GM18909 (cell line): ENCODE results near the gene WIZ.

ENCODE experiments used
- ATAC-seq: cut with Tn5 transposase; IDR thresholded peaks from one replicate; pipeline ENCODE4 v1.9.1; 2021; ENCODE audit warnings: mild to moderate bottlenecking; ENCODE audit not compliant: unreplicated experiment, poor library complexity

The WIZ gene

DNA sequence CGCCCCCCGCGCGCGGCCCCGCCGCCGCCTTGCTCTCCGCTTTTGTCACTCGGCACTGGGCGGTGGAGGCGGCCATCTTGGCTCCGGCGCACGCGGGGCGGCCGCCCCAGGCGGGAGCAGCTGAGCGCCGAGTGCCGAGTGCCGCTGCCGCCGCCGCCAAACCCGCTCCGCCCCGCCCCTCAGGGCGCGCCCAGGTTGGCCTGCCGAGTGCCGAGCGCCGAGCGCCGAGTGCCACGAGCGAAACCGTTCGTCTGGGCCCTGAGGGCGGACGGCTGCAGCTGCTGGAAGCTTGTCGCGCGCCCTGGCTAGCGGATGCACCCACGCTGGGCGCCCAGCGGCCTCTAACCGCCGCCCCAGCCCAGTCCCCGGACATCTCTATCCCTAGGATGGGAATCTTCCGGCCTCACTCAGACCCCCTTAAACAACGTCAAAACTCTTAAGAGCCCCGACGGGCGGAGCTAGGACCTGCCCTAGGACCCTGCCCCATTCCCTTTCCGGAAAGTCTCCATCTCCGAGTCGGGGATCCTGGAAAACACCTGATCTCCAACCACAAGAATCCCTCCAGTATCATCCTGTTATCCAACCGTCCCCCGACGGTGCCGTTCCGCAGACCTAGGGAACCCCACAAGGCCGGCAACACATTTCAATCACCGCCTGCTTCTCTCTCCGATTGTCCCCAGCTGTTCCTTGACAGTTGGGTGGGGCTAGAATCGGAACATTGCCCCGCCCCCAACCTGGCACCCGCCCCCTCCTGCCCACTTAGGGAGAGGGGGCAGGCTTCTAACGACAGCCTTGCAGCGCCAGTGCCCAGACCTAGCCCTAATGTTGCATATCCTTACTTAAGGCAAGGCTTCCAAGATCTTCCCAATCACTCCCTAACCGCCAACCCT, 16.9 kb downstream of the WIZ start:
- ATAC-seq = peak; percentile 82

DNA sequence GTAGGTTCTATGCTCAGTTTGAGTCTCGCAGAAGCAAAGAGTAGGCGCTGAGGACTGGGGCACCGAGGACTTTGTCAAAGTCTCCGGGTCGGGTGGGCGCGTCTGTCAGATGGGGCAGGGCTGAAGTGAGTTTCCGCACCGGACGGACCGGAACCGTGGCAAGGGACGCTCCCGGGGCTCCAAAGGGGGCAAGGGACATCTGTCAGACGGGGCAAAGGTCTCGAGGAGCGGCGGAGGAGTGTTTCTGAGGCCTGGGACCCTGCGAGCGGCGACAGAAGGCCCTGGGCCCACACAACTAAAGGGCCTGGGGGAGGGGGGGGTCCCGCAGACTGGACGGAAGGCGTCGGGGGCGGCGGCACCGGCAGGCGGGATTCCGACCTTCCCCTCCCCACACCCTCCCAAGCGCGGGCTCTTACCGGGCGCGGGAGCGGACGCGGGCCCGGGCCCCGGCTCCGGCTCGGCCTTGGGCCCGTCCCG, 17.7 kb downstream of the WIZ start:
- ATAC-seq = peak; percentile 11

DNA sequence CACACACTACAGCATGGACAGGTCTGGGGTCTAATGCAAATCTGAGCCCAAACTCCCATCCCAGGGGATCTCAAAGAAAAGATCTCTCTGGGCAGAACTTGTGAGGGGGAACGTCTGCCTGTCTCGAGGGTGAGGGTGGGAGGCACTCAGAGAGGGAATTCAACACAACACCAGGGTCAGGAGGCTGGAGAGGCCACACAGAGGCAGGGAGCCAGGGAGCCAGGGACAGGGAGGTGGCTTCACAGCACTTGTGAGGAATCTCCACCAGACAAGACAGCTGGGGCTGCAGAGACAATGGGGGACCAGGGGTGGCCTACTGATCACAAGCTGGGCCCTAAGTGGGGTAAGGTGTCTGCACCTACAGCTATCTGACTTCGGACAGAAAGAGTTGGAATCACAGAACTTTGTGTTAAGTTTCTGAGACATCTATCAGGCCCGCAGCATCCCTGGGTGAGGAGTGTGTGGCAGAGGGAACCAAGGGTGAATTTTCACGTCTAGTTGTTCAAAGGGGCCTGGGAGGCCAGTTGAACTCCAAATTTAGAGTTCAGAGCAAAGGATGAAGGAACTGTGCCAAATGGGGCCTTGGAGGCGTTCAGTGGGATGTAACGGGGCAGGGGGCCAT, 18.2 kb downstream of the WIZ start:
- ATAC-seq = no peak

DNA sequence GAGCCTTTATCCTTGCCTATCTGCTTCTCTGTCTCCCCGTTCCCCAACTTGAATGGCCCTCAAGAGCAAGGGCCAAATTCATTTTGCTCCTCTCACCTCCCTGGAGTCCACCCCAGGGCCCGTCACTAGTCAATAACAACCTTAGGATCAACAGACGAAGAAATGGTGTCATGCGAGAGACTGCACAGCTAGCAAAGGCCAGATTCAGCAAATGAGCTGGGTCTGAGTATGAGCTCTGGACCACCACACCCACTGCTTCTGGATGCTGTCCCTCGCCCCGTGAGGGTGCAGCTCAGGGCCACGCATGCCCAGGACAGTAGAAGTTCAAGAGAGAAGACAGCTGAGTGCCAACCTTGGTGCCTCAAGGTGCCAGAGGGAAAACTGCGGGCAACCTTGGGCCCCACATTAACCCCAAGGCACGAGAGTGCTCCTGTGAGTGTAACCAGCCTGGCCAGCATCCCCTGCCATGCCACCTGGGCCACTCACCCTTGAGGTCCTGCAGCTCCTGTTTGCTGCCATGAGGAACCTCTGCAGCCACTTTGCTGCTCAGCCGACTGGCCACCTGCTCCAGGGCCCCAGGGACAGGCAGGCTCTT, 19.1 kb downstream of the WIZ start:
- no peak for ATAC-seq

DNA sequence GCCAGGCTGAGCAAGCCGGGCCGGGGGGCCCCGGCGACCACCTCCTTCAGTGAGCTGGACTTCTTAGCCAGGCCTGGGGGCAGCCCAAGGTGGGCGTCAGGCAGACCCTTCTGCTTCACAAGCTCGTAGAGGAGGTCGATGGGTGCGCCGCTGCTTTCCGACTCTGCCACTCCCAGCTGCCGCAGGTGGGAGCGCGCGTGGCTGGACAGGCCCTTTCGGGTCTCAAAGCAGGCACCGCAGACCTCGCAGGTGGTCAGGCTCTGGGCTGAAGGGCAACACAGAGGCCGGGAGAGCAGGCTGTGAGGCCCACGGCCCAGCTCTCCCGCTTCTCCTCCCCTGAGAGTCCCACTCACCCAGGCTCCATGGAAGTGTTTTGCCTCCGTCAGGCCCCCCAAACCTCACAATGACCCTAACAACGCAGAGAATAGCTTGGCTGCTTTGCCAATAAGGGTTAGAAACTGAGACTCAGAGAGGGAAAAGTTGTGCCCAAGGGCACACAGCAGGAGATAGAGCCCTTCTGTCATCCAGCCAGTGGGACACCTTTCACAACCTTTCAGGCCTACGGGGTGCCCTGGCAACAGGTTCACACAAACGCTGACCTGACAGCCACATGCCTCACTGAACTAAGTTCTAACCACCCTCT, 19.8 kb downstream of the WIZ start:
- no peak for ATAC-seq

DNA sequence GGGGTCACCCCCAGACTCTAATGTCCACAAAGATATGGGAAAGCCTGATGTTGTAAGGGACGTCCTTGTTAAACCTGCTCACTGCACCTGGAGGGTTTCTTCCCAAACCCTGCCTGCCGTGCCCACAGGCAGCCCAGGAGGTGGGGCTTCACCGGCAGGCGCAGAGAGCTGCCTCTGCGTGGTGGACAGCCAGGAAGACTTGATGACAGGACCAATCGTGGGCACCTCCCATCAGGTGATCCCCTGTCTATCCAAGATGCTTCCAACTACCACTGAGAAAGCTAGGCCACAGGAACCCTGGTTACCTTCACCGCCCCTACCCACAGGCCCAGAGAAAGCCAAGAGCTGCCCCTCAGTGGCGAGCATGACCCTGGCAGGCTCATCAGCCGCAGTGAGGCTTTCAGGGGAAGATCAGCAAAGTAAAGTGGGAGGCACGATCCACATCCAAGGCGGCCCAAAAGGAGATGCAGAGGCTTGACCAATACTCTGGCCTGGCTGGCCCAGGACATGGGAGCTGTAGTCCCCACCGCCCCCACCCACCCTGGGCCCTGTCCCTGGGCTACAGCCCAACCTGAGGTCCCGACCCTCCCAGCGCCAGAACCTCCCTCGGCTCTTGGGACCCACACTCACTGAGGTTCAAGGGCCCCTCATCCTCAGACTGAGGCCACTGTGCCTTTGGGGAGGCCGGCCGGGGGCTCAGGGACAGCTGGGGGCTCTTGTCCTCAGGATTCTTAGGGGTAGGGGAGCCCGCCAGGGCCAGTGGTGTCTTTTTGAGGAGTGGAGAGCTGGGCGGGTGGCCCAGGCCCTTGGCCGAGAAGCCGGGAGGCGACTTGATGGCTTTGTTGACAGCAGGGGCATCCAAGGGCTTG, 20.6 kb downstream of the WIZ start:
- no peak for ATAC-seq

DNA sequence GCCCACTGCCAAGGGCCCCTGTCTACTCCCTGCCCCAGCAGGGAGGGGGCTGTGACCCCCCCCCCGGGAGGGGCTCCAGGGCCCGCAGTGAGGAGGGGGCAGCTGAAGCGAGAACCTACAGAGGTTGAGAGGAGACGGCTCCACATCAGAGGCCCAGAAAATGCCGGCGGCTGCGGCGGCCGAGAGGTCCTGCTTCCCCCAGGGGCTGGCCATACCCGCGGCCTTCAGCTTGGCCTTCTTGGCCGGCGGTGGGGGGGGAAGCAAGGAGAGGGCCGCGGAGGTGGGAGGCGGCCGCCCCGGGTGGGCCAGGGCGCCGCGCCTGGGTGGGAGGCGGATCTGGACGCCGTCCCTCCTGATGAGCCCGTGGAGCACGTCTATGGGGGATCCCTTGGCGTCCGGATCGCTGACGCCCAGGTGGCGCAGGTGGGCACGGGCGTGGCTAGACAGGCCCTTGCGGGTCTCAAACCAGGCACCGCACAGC, 21.7 kb downstream of the WIZ start:
- ATAC-seq = no peak

DNA sequence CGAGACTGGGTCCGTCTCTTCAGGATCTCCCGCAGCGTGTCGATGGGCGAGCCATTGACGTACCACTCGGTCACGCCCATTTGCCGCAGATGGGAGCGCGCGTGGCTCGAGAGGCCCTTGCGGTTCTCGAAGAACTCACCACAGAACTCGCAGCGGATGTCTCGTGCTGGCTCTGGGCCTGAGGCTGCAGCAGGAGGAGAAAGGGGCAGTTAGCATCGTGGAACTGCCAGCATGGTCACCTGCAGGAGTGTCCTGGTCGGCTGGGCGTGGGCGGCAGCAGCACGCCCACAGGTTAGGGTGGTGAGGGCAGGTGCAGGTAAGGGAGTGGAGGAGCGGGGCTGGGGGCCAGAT, 22.4 kb downstream of the WIZ start:
- no peak for ATAC-seq

DNA sequence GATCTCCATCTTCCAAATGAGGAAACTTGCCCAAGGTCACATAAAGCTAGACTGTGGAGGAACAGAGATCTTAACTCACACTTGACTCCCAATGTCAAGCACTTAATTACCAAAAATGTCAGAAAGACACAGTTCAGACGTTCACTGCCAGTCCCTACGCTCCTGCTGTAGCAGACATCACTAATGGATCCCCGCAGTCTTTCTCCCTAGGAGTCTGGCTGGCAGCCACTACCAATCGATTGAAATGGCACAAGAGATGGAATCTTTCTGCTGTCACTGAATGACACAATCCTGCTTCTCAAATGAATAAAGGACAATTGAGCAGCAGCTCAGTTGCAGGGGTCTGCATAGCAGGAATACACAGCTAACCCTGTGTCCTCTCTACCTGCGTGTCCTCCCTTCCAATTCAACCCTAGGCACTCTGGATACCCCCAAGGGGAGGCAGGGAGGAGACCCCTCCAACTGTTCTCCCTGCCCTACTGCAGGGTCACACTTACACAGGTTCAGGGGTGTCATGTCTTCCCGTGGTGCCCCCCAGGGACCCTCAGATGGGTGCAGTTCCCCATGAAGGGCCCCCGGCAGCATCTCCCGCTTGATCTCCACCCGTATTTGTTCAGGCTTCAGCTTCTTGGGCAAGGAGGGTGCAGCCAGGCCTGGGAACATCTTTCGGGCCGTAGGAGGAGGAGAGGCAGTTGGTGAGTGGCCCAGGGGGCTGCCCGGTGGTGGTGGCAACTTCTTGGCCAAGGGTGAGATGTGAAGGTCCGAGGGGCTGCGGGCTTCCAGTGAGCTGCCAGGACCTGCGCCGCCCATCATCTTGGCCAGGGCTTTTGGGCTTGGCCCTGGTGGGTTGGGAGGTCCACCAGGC, 23.0 kb downstream of the WIZ start:
- ATAC-seq = no peak

DNA sequence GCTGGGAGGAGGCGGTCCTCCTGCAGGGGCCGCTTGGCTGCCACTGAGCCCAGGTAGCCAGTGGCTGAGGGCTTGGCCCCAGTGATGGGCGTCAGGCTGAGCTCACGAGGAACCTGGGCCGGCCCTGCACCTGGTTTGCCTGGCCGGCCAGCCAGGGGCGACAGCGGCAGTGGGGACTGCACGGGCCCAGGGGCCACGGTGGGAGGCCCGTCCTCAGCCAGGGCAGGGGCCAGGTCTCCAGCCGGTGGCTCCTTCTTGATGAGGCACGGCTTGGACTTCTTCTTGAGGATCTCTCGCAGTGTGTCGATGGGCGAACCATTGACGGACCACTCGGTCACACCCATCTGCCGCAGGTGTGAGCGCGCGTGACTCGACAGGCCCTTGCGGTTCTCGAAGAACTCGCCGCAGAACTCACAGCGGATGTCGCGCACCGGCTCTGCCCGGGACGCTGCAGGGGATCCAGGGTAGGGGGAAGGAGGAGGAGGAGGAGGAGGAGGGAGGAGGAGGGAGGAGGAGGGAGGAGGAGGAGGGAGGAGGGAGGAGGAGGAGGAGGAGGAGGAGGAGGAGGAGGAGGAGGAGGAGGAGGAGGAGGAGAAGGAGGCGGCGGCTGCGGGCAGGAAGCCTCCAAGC, 24.3 kb downstream of the WIZ start:
- ATAC-seq = no peak

DNA sequence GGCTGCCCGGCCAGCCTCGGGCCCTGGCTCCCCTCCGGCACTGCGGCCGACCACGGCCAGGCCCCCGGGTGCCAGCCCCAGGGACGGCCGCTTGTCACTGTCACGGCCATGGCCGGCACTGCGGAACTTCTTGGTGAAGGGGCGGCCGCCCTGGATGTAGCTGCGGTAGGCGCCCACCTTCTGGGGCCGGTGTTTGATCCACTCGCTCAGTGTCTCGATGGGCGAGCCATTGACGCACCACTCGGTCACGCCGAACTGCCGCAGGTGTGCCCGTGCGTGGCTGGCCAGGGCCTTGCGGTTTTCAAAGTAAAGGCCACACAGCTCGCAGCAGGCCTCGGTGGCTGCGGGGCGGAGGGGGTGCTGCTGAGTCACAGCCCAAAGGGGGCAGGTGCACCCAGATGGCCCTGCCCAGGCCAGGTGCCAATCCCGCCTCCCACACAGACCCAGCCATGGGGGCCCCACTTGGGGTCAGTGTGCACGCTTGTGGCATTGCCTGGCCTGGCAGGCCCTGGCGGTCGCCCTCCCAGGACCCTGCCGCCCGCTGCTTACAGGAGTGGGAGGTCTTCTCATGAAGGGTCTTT, 25.0 kb downstream of the WIZ start:
- no peak for ATAC-seq

DNA sequence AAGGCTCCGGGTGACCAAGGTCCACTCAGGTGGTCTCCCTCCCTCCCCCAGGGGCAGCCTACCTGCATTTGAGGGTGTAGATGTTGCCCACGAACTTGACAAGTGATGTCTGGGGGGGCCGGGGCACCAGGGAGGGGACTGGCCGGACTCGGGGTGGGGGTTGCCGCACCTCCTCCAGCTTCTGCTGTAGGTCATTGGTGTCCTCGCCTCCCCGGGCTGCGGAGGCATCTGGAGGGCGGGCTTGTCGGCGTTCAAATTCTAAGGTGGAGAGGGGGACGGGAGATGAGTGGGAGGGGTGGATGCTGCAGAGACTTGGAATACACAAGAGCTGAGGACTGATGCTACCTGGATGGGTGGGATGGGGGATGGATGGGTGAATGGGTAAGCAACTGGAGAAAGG, 25.6 kb downstream of the WIZ start:
- no peak for ATAC-seq

DNA sequence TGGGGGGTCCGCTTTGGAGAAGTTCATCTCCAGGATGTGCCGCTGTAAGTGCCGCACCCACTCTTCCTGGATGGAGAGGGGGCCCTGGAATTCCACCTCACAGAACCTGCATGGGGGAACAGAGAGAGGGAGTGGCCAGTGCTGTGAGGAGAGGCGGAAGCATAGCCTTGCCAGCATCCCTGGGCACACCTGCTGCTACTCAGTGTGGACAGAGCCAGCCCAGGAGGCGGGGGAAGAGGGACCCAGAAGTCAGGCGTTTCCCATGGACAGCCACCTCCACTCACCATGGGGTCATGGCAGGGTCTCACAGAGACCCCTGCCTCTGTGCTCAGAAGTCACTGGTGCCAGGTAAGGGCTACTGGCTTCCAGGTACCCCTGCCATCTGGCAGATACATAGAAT, 26.6 kb downstream of the WIZ start:
- ATAC-seq = no peak

DNA sequence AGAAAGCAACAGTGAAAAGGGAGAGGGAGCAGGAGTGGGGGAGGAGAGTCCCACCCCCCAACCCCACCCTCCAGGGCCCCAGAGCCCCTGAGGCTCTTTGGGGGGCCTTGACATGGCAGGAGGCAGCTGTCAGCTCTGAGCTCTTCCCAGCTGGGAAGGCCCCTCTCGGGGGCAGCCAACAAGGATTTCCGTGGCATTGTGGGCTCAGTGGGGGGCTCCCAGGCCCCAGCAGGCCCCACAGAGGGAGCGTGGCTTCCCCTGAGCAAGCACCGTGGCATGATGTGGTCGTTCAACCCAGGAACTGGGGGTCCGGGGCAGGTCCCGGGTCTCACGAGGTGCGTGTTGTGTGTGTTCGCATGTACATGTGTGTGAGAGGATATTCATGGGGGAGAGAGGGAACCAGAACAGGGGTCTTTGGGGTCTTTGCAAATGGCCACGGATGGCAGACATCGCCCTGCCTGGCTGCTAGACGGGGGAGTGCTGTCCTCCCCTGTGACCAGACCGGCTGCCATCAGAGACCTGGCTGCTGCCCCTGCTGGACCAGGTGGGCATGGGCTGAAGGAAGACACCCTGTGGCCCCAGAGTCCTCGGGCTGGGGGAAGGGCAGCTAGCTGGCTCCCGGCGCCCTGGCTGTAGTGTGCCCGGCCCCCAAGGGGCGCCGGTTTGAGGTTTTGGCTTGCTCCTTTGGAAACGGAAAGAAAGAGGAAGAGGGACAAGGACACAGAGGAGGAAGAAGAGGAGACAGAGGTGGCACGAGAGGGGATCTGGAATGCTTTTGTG, 27.3 kb downstream of the WIZ start:
- no peak for ATAC-seq

DNA sequence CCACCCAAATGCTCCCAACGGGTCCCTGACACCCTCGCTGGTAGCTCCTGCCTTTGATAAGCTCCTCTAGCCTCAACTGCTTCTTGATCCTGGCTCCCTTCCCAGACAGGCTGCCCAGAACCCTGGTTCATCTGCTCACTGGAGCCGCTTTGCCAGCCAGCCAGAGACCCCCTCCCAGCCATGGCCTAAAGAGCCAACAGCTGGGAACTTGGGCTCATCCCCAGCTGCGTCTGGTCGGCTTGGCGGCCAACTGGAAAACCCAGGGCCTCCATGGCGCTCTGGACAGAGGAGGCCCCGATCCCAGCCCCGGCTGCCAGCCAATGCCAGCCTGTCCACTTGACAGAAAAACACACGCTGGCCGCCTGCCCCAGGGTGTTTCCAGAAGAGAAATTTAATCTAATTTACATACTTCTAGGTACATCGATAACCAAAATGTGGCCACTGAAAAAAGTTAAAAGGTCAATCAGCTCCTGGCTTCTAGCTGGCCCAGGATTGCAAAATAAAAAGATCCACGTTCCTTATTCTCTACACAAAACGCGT, 28.0 kb downstream of the WIZ start:
- no peak for ATAC-seq

DNA sequence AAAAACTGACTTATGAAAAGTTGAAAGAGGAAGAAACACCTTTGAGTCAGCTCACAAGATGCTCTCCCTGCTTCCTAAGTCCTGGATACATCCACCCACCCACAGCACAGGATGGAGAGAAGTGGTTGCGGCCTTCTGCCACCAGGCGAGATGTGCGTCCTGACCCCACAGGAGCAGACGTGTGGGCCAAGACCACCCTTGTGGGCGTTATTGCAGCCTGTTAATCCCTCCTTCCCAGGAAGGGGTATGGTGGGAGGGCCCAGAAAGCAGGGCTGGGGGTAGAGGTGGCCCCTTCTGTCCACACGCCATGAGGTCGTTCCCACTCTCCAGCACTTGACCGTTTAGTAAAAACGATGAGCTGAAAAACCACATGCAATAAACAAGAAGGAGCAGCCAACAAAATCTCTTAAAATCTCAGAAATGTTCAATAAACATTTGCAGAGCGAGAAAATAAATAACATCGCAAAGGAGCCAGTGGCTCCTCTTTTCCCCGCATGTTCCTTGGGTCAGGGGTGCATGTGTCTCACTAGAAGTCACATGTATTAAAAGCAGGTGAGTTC, 28.5 kb downstream of the WIZ start:
- no peak for ATAC-seq
